C4-2B (cell line): ENCODE data around the gene LCN12.
A peak's percentile ranks its signal among the peaks of the same experiment; 100 is the strongest.

Source experiments
- CTCF ChIP-seq: fragments of 450-650 bp; conservative IDR thresholded peaks from 2 replicates; pipeline ENCODE4 v1.5.1; 2017; ENCODE audit warnings: mild to moderate bottlenecking
- ZFX ChIP-seq: fragments of 450-650 bp; IDR thresholded peaks from 2 replicates; pipeline ENCODE4 v1.6.1; 2017

GRCh38 chr9:136991993-136992818 is 40.1 kb downstream of the LCN12 start, which contains the start of gene PAXX:
- TF ChIP-seq ZFX: peak; percentile 86; the same call in 1 of the 2 replicates
- no peak for TF ChIP-seq CTCF
